Keratinocyte (primary cell): ENCODE data around the gene CCDC122.

Experiments
- CTCF ChIP-seq, 3 experiments: IDR thresholded peaks in 1 of 3; conservative IDR thresholded peaks in 1 of 3; optimal IDR thresholded peaks in 1 of 3; 2 replicates in 2 of 3; 3 replicates in 1 of 3; pipeline versions ENCODE3 to v1.5.1; 2011; ENCODE audit warnings: low read length in 3 of 3, mild to moderate bottlenecking in 3 of 3, moderate library complexity in 2 of 3, control low read depth in 1 of 3, inconsistent platforms in 1 of 3; ENCODE audit not compliant: insufficient read depth in 2 of 3; ENCODE audit errors: extremely low read depth in 1 of 3
- EZH2 ChIP-seq: IDR thresholded peaks from one replicate; pipeline ENCODE4 v1.6.1; 2012; ENCODE audit warnings: inconsistent platforms, mild to moderate bottlenecking, low read length, moderate library complexity

- TF ChIP-seq CTCF (optimal IDR thresholded peaks at IDR 0.05 in 1 of 3, IDR thresholded peaks at IDR 0.05 in 1 of 3, conservative IDR thresholded peaks at IDR 0.05 in 1 of 3; ENCODE audit: extremely low read depth in 1 of 3, insufficient read depth in 2 of 3, low read length in 3 of 3) = peak in 2 of 3 experiments; percentile 19 to 27
- TF ChIP-seq EZH2 = no peak
Observed at GRCh38 chr13:43908156-43909126, 28.9 kb upstream of the CCDC122 start.
